ENCODE data around the gene ST6GALNAC3.
A peak's percentile ranks its signal among the peaks of the same experiment; 100 is the strongest.

Gene ST6GALNAC3

GRCh38 chr1:76292418-76293184 is 218.1 kb downstream of the ST6GALNAC3 start:
- H3K9ac ChIP-seq, result no peak overlapping the region
- H3K36me3 ChIP-seq, result no peaks in the 10 kb centered on the region
- H3K4me2 ChIP-seq, result peak overlapping the region; percentile 72
- no peaks in the 10 kb centered on the region for H4K20me1 ChIP-seq
- no peaks in the 10 kb centered on the region for H3K27me3 ChIP-seq
- no peak overlapping the region for H3K4me3 ChIP-seq
- H3K4me1 ChIP-seq, result peaks cover 67% of the 10 kb centered on the region
- no peak for TF ChIP-seq Cebpa-rat (IDR thresholded peaks at IDR 0.05)
- H3K9me3 ChIP-seq, result no peaks in the 10 kb centered on the region
- H3K27ac ChIP-seq, result no peak overlapping the region

- H3K4me3 ChIP-seq, result no peak overlapping the region
Measured at GRCh38 chr1:76293831-76294230, 219.3 kb downstream of the ST6GALNAC3 start.

GRCh38 chr1:76294482-76295194 is 220.1 kb downstream of the ST6GALNAC3 start:
- no peak for TF ChIP-seq Cebpa-rat (IDR thresholded peaks at IDR 0.05)
- no peaks in the 10 kb centered on the region for H3K27me3 ChIP-seq
- H3K36me3 ChIP-seq, result no peaks in the 10 kb centered on the region
- peaks cover 81% of the 10 kb centered on the region for H3K4me1 ChIP-seq
- H3K27ac ChIP-seq, result 0 out of 2 replicates have a peak overlapping the region, but pooled peaks have one; percentile 1
- peak overlapping the region; percentile 31; the same call in 1 of the 2 replicates for H3K4me3 ChIP-seq
- H3K9ac ChIP-seq, result 0 out of 2 replicates have a peak overlapping the region, but pooled peaks have one; percentile 6
- H3K4me2 ChIP-seq, result peak overlapping the region; percentile 72
- H3K9me3 ChIP-seq, result no peaks in the 10 kb centered on the region
- no peaks in the 10 kb centered on the region for H4K20me1 ChIP-seq

More at GRCh38 chr1:76293831-76294230, 219.3 kb downstream of the ST6GALNAC3 start:
- H3K4me2 ChIP-seq, result peak overlapping the region; percentile 72
- no peaks in the 10 kb centered on the region for H4K20me1 ChIP-seq
- H3K4me1 ChIP-seq, result peaks cover 77% of the 10 kb centered on the region
- 0 out of 2 replicates have a peak overlapping the region, but pooled peaks have one; percentile 1 for H3K27ac ChIP-seq
- H3K36me3 ChIP-seq, result no peaks in the 10 kb centered on the region
- H3K9ac ChIP-seq, result peak overlapping the region; percentile 6; the same call in 1 of the 2 replicates
- no peak for TF ChIP-seq Cebpa-rat (IDR thresholded peaks at IDR 0.05)
- H3K9me3 ChIP-seq, result no peaks in the 10 kb centered on the region
- no peaks in the 10 kb centered on the region for H3K27me3 ChIP-seq

GRCh38 chr1:76298399-76298798 is 223.9 kb downstream of the ST6GALNAC3 start:
- H3K9ac ChIP-seq, result no peak overlapping the region
- no peak for TF ChIP-seq Cebpa-rat (IDR thresholded peaks at IDR 0.05)
- no peaks in the 10 kb centered on the region for H3K36me3 ChIP-seq
- H3K9me3 ChIP-seq, result no peaks in the 10 kb centered on the region
- peaks cover 44% of the 10 kb centered on the region for H3K4me1 ChIP-seq
- peak overlapping the region; percentile 55 for H3K4me2 ChIP-seq
- no peaks in the 10 kb centered on the region for H3K27me3 ChIP-seq
- no peak overlapping the region for H3K27ac ChIP-seq
- no peaks in the 10 kb centered on the region for H4K20me1 ChIP-seq
- no peak overlapping the region for H3K4me3 ChIP-seq

- no peak overlapping the region for H3K9ac ChIP-seq
- peak overlapping the region; percentile 55 for H3K4me2 ChIP-seq
- no peaks in the 10 kb centered on the region for H3K27me3 ChIP-seq
- no peaks in the 10 kb centered on the region for H4K20me1 ChIP-seq
- TF ChIP-seq Cebpa-rat (IDR thresholded peaks at IDR 0.05), result no peak
- peaks cover 37% of the 10 kb centered on the region for H3K4me1 ChIP-seq
- no peak overlapping the region for H3K4me3 ChIP-seq
- H3K36me3 ChIP-seq, result no peaks in the 10 kb centered on the region
- no peaks in the 10 kb centered on the region for H3K9me3 ChIP-seq
- no peak overlapping the region for H3K27ac ChIP-seq
Measured at GRCh38 chr1:76299036-76299435, 224.5 kb downstream of the ST6GALNAC3 start.

GRCh38 chr1:76300556-76300955 is 226.0 kb downstream of the ST6GALNAC3 start:
- no peak overlapping the region for H3K4me3 ChIP-seq
- peaks cover 22% of the 10 kb centered on the region for H3K4me1 ChIP-seq
- H3K9ac ChIP-seq, result no peak overlapping the region
- no peaks in the 10 kb centered on the region for H3K36me3 ChIP-seq
- H3K27ac ChIP-seq, result no peak overlapping the region
- H3K4me2 ChIP-seq, result no peak overlapping the region
- H3K9me3 ChIP-seq, result no peaks in the 10 kb centered on the region
- H3K27me3 ChIP-seq, result no peaks in the 10 kb centered on the region
- TF ChIP-seq Cebpa-rat (IDR thresholded peaks at IDR 0.05), result no peak
- H4K20me1 ChIP-seq, result no peaks in the 10 kb centered on the region

GRCh38 chr1:76302711-76303339 is 228.3 kb downstream of the ST6GALNAC3 start:
- H4K20me1 ChIP-seq, result no peaks in the 10 kb centered on the region
- H3K9me3 ChIP-seq, result no peaks in the 10 kb centered on the region
- no peak for TF ChIP-seq Cebpa-rat (IDR thresholded peaks at IDR 0.05)

GRCh38 chr1:76303340-76303717 is 228.8 kb downstream of the ST6GALNAC3 start:
- Histone ChIP-seq H3K27me3 (no peaks in the 10 kb centered on the region), H3K36me3 (no peaks in the 10 kb centered on the region), H4K20me1 (no peaks in the 10 kb centered on the region), H3K4me1 (peaks cover 12% of the 10 kb centered on the region), H3K4me2 (no peak overlapping the region), H3K27ac (no peak overlapping the region), H3K4me3 (no peak overlapping the region), H3K9me3 (no peaks in the 10 kb centered on the region), H3K9ac (no peak overlapping the region)
- TF ChIP-seq Cebpa-rat (IDR thresholded peaks at IDR 0.05), result no peak

More at GRCh38 chr1:76302711-76303339, 228.3 kb downstream of the ST6GALNAC3 start:
- H3K4me2 ChIP-seq, result no peak overlapping the region
- peaks cover 16% of the 10 kb centered on the region for H3K4me1 ChIP-seq
- H3K27me3 ChIP-seq, result no peaks in the 10 kb centered on the region
- no peaks in the 10 kb centered on the region for H3K36me3 ChIP-seq
- no peak overlapping the region for H3K9ac ChIP-seq
- no peak overlapping the region for H3K4me3 ChIP-seq
- H3K27ac ChIP-seq, result no peak overlapping the region

- Histone ChIP-seq H3K9me3 (no peaks in the 10 kb centered on the region; the same call in 1 of the 2 replicates), H3K27me3 (no peaks in the 10 kb centered on the region), H3K4me3 (no peak overlapping the region), H4K20me1 (no peaks in the 10 kb centered on the region), H3K36me3 (no peaks in the 10 kb centered on the region), H3K27ac (no peak overlapping the region), H3K9ac (no peak overlapping the region), H3K4me1 (peaks cover 4% of the 10 kb centered on the region; the same call in 1 of the 2 replicates), H3K4me2 (no peak overlapping the region)
- TF ChIP-seq Cebpa-rat (IDR thresholded peaks at IDR 0.05), result no peak
Measured at GRCh38 chr1:76313304-76313703, 238.8 kb downstream of the ST6GALNAC3 start.
